ENCODE measurements around the gene COL15A1.

The COL15A1 gene

GRCh38 chr9:98949565-98949964, 5.9 kb downstream of the COL15A1 start:
- no peak for DNase-seq (ENCODE audit: low spot score)

GRCh38 chr9:98950262-98950661, 6.6 kb downstream of the COL15A1 start:
- DNase-seq (ENCODE audit: low spot score): no peak

GRCh38 chr9:98951967-98952366, 8.3 kb downstream of the COL15A1 start:
- no peak for DNase-seq (ENCODE audit: low spot score)

- no peak for DNase-seq (ENCODE audit: low spot score)
Observed at GRCh38 chr9:98953581-98954243, 10.0 kb downstream of the COL15A1 start.

- DNase-seq (ENCODE audit: low spot score): no peak
Observed at GRCh38 chr9:98954244-98954610, 10.5 kb downstream of the COL15A1 start.

- no peak for DNase-seq (ENCODE audit: low spot score)
Observed at GRCh38 chr9:98955259-98955658, 11.6 kb downstream of the COL15A1 start.

- DNase-seq (ENCODE audit: low spot score): no peak
Observed at GRCh38 chr9:98957826-98958225, 14.1 kb downstream of the COL15A1 start.

- DNase-seq (ENCODE audit: low spot score): peak; percentile 92
Observed at GRCh38 chr9:98958271-98958984, 14.7 kb downstream of the COL15A1 start.

GRCh38 chr9:98960409-98960808, 16.7 kb downstream of the COL15A1 start:
- no peak for DNase-seq (ENCODE audit: low spot score)

- no peak for DNase-seq (ENCODE audit: low spot score)
Observed at GRCh38 chr9:98961513-98962180, 17.9 kb downstream of the COL15A1 start.

GRCh38 chr9:98962181-98962560, 18.5 kb downstream of the COL15A1 start:
- DNase-seq (ENCODE audit: low spot score): peak; percentile 63

GRCh38 chr9:98962861-98963260, 19.2 kb downstream of the COL15A1 start:
- peak; percentile 54 for DNase-seq (ENCODE audit: low spot score)

- no peak for DNase-seq (ENCODE audit: low spot score)
Observed at GRCh38 chr9:98964201-98964600, 20.5 kb downstream of the COL15A1 start.

GRCh38 chr9:98964911-98965336, 21.2 kb downstream of the COL15A1 start:
- DNase-seq (ENCODE audit: low spot score): no peak

GRCh38 chr9:98966676-98967075, 23.0 kb downstream of the COL15A1 start:
- DNase-seq (ENCODE audit: low spot score): no peak

- DNase-seq (ENCODE audit: low spot score): no peak
Observed at GRCh38 chr9:98967257-98967656, 23.6 kb downstream of the COL15A1 start.

GRCh38 chr9:98967680-98968079, 24.0 kb downstream of the COL15A1 start:
- no peak for DNase-seq (ENCODE audit: low spot score)

- DNase-seq (ENCODE audit: low spot score): no peak
Observed at GRCh38 chr9:98968601-98969337, 25.1 kb downstream of the COL15A1 start.

GRCh38 chr9:98970532-98971041, 26.9 kb downstream of the COL15A1 start:
- DNase-seq (ENCODE audit: low spot score): no peak

GRCh38 chr9:98971168-98971914, 27.6 kb downstream of the COL15A1 start:
- peak; percentile 86 for DNase-seq (ENCODE audit: low spot score)

GRCh38 chr9:98971915-98972223, 28.2 kb downstream of the COL15A1 start:
- DNase-seq (ENCODE audit: low spot score): no peak

GRCh38 chr9:98972716-98973115, 29.0 kb downstream of the COL15A1 start:
- no peak for DNase-seq (ENCODE audit: low spot score)
